Peyer's patch (tissue), 4 donors: ENCODE data around the gene ATN1.

Source experiments
- POLR2A ChIP-seq, 2 donors: fragments of 450-650 bp; IDR thresholded peaks; one replicate each; pipeline ENCODE4 v1.5.1; 2017; ENCODE audit warnings: antibody characterized with exemption in 2 of 2, mild to moderate bottlenecking in 2 of 2, moderate library complexity in 2 of 2
- TF ChIP-seq, protein P1 (sequence below), 6 experiments: fragments of 450-650 bp in 4 of 6; fragments of 200-600 bp in 2 of 6; sonication (generic) in 1 of 6; IDR thresholded peaks; one replicate each; pipeline ENCODE4 v1.5.1; 2017 to 2019; ENCODE audit warnings: antibody characterized with exemption in 6 of 6, mild to moderate bottlenecking in 3 of 6, moderate library complexity in 1 of 6

DNA sequence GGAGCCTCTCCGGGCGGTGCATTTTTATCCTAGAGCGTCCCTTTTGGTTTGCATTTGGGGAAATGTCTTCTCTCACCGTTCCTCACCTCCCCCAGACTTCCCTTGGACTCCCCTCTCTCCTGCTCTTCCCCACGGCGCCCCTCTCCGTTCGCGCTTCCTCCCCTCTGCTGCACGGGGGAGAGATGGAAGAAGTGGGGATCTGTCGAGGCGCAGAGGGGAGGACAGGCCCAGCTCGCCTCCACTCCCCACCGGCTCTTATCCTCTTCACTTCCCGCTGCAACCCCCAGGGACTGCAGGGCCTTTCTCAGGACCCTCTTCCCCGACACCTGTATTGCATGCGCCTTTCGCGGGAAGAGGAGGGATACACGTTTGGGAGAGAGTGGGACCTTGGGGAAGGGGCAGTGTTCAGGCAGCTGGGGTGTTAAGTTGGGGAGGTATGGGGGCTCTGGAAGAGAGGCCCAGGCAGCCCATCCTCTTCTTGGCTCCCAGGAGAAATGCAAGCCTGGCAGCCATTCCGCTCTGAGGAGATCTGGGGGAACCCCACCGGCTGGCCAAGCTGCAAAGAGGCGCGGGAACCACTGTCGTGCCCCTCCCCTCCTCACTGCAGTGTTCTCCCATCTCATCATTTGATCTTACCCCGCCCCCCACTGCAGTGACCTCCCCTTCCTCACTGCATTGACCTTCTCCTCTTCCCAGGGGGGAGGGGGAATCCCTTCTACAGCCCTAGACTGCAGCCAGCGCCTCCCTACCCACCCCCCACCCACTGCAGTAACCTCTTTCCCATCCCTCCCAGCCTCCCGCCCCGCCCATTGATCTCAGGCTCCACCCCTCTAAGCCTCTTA, 12.6 kb upstream of the ATN1 start:
- TF ChIP-seq, protein P1, sequence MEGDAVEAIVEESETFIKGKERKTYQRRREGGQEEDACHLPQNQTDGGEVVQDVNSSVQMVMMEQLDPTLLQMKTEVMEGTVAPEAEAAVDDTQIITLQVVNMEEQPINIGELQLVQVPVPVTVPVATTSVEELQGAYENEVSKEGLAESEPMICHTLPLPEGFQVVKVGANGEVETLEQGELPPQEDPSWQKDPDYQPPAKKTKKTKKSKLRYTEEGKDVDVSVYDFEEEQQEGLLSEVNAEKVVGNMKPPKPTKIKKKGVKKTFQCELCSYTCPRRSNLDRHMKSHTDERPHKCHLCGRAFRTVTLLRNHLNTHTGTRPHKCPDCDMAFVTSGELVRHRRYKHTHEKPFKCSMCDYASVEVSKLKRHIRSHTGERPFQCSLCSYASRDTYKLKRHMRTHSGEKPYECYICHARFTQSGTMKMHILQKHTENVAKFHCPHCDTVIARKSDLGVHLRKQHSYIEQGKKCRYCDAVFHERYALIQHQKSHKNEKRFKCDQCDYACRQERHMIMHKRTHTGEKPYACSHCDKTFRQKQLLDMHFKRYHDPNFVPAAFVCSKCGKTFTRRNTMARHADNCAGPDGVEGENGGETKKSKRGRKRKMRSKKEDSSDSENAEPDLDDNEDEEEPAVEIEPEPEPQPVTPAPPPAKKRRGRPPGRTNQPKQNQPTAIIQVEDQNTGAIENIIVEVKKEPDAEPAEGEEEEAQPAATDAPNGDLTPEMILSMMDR (IDR thresholded peaks at IDR 0.05): no peak
- TF ChIP-seq POLR2A (IDR thresholded peaks at IDR 0.05): no peak
